HepG2 (cell line): ENCODE measurements around the gene WNT1. TPM values are rescaled to one million over a fixed set of nuclear protein-coding genes. Genes with fewer than 3 reads are reported as not detected.

Experiments
- CENPX ChIP-seq: sonication (generic); formaldehyde crosslinking; IDR thresholded peaks from 2 replicates; pipeline ENCODE4 v1.9.0; 2021; ENCODE audit warnings: mild to moderate bottlenecking, missing genetic modification reagents, moderate library complexity
- DBP ChIP-seq: sonication (generic); formaldehyde crosslinking; IDR thresholded peaks from 2 replicates; pipeline ENCODE4 v1.4.0; 2020; ENCODE audit warnings: missing genetic modification reagents; ENCODE audit errors: not compliant biosample characterization
- HNF1A ChIP-seq, 2 experiments: sonication (generic) in 1 of 2; formaldehyde crosslinking in 1 of 2; IDR thresholded peaks; 2 replicates each; pipeline versions ENCODE4 v1.4.0 to v1.6.1; 2016 to 2020; ENCODE audit warnings: borderline replicate concordance in 1 of 2, low read depth in 1 of 2, mild to moderate bottlenecking in 1 of 2, missing genetic modification reagents in 1 of 2
- HNRNPLL ChIP-seq: fragments of 200-400 bp; formaldehyde crosslinking; IDR thresholded peaks from 2 replicates; pipeline ENCODE4 v1.6.1; 2017; ENCODE audit warnings: mild to moderate bottlenecking, low read depth, low read length; ENCODE audit not compliant: poor library complexity, severe bottlenecking
- KMT2B ChIP-seq: IDR thresholded peaks from 2 replicates; pipeline ENCODE4 v1.6.1; 2016; ENCODE audit warnings: missing genetic modification reagents, missing compliant biosample characterization
- MTA1 ChIP-seq: sonication (generic); formaldehyde crosslinking; IDR thresholded peaks from 2 replicates; pipeline ENCODE4 v1.4.0; 2020; ENCODE audit warnings: missing genetic modification reagents, mild to moderate bottlenecking, borderline replicate concordance
- PATZ1 ChIP-seq: sonication (generic); formaldehyde crosslinking; IDR thresholded peaks from 2 replicates; pipeline ENCODE4 v1.4.0; 2020; ENCODE audit warnings: missing genetic modification reagents
- POLR2A ChIP-seq, 2 experiments: IDR thresholded peaks; 2 replicates each; pipeline ENCODE4 v1.6.1; 2011; ENCODE audit warnings: low read depth in 2 of 2, low read length in 2 of 2, mild to moderate bottlenecking in 1 of 2, moderate library complexity in 1 of 2; ENCODE audit not compliant: insufficient read depth in 1 of 2
- PREB ChIP-seq: sonication (generic); formaldehyde crosslinking; IDR thresholded peaks from 2 replicates; pipeline ENCODE4 v1.4.0; 2020; ENCODE audit warnings: missing genetic modification reagents
- TAF1 ChIP-seq: sonication (generic); formaldehyde crosslinking; IDR thresholded peaks from 2 replicates; pipeline ENCODE4 v1.4.0; 2020; ENCODE audit warnings: missing genetic modification reagents
- ZBTB26 ChIP-seq: IDR thresholded peaks from 2 replicates; pipeline ENCODE4 v1.6.1; 2016; ENCODE audit warnings: missing compliant biosample characterization, missing genetic modification reagents, borderline replicate concordance
- ZFP36 ChIP-seq: fragments of 150-350 bp; IDR thresholded peaks from 2 replicates; pipeline ENCODE4 v1.6.1; 2018; ENCODE audit warnings: borderline replicate concordance, low read length, low read depth; ENCODE audit not compliant: partially characterized antibody
- ZNF263 ChIP-seq: sonication (generic); formaldehyde crosslinking; IDR thresholded peaks from 2 replicates; pipeline ENCODE4 v1.4.0; 2020; ENCODE audit warnings: missing genetic modification reagents
- ZNF354B ChIP-seq: sonication (generic); formaldehyde crosslinking; IDR thresholded peaks from 2 replicates; pipeline ENCODE4 v1.8.0; 2022; ENCODE audit warnings: mild to moderate bottlenecking, missing genetic modification reagents
- ZNF460 ChIP-seq: sonication (generic); formaldehyde crosslinking; IDR thresholded peaks from 2 replicates; pipeline ENCODE4 v1.5.1; 2020; ENCODE audit warnings: missing genetic modification reagents, mild to moderate bottlenecking, borderline replicate concordance
- ZNF558 ChIP-seq: sonication (generic); formaldehyde crosslinking; IDR thresholded peaks from 2 replicates; pipeline ENCODE4 v1.9.0; 2022; ENCODE audit warnings: mild to moderate bottlenecking, missing genetic modification reagents, borderline replicate concordance
- ZNF776 ChIP-seq: sonication (generic); formaldehyde crosslinking; IDR thresholded peaks from 2 replicates; pipeline ENCODE4 v1.4.0; 2020; ENCODE audit warnings: mild to moderate bottlenecking, missing genetic modification reagents
- ZSCAN30 ChIP-seq: sonication (generic); formaldehyde crosslinking; IDR thresholded peaks from 2 replicates; pipeline ENCODE4 v1.5.0; 2020; ENCODE audit warnings: mild to moderate bottlenecking, missing genetic modification reagents
- polyA plus RNA-seq, 8 experiments: library from polyadenylated mRNA; depleted of rRNA in 3 of 8; stranded (reverse) in 7 of 8; unstranded in 1 of 8; fragments of >200 nt; fragmentation: Illumina TruSeq in 4 of 8; extraction: Trizol in 4 of 8; gene quantifications; 2 replicates each; pipeline versions ENCODE4 v1.2.1 to v1.2.3, GENCODE V29; 2011 to 2016; ENCODE audit warnings: low read depth in 4 of 8, missing spikeins in 1 of 8, mixed read lengths in 1 of 8; ENCODE audit not compliant: insufficient read depth in 1 of 8
- total RNA-seq, 5 experiments: library from RNA; depleted of rRNA; stranded (reverse); fragments of >200 nt; fragmentation: Illumina TruSeq; extraction: Trizol; gene quantifications; 2 replicates each; pipeline ENCODE4 v1.2.3, GENCODE V29; 2016; ENCODE audit warnings: low read depth in 1 of 5

Gene WNT1
- total and polyA plus RNA-seq, 2 of the 13 experiments (the other 11 are each of a cell fraction or from before 2014, with no cell fraction given) = not detected

- no peak for TF ChIP-seq ZBTB26 (CRISPR knock-in tag)
- TF ChIP-seq DBP = peak; percentile 3
- TF ChIP-seq PATZ1 (CRISPR knock-in tag) = peak; percentile 83
- TF ChIP-seq HNRNPLL = no peak
- no peak for TF ChIP-seq ZNF776 (CRISPR knock-in tag)
- no peak for TF ChIP-seq ZNF460 (CRISPR knock-in tag)
- TF ChIP-seq POLR2A (IDR thresholded peaks at IDR 0.05; ENCODE audit: insufficient read depth in 1 of 2, low read depth in 2 of 2, low read length in 2 of 2) = peak in 1 of 2 experiments; percentile 77; a peak in 2 of 4 replicates
- no peak for TF ChIP-seq HNF1A (IDR thresholded peaks at IDR 0.05; ENCODE audit: low read depth)
- TF ChIP-seq HNF1A (CRISPR knock-in tag; IDR thresholded peaks at IDR 0.05; ENCODE audit: borderline replicate concordance) = no peak
- no peak for TF ChIP-seq KMT2B
- TF ChIP-seq MTA1 = no peak
- TF ChIP-seq ZSCAN30 (CRISPR knock-in tag) = no peak
- TF ChIP-seq CENPX (CRISPR knock-in tag) = no peak
- TF ChIP-seq TAF1 = no peak
- TF ChIP-seq ZNF558 (CRISPR knock-in tag) = no peak
- no peak for TF ChIP-seq ZFP36
- TF ChIP-seq PREB (CRISPR knock-in tag) = no peak
- TF ChIP-seq ZNF263 (CRISPR knock-in tag) = no peak
- no peak for TF ChIP-seq ZNF354B (CRISPR knock-in tag)
These were observed 19.8 kb downstream of the WNT1 start (continued) for GRCh38 chr12:48997719-48998496.
